ENCODE data around the gene EIF5A.
"Not testable (repeated sequence)": the region's sequence is repeated elsewhere in the genome, so short reads cannot be mapped to it uniquely, and the experiment has no call there.

Gene EIF5A

DNA sequence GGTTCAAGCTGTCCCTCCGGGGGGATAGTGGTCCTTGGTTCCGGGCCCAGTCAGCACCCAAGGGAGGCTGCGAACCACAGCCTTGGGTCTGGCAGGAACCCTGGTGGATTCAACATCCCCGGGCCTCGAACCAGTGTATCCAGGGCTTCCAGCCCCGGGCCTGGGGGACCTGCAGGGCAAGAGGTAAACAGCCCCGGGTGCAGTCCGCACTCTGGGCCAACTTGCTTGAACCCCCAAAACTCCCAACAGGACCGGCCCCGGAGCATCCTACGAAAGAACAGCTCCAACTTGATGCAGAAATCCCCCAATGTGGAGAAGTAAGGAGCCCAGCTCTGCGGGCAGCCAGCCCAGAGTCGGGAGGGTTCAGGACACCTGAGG, 23.2 kb downstream of the EIF5A start:
- no peak for DNase-seq (ENCODE audit: low read depth)

DNA sequence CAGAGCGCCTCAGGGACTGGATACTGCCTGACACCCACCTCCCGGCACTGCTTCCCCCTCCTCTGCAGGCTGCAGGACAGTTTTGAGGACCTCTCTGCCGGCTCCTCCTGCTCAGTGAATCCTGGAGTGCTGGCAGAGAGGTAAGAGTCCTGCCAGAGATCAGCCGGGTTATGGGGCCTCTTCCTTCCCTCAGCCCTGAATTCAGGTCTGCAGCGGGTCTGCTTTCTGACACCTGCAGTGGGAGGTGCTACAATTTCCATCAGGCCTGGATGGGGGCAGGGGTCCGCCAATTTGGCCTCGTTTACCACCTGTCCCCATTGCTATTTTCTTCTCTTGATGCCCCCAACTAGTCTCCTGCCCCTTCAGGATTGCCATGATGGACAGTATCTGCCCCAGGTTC, 24.7 kb downstream of the EIF5A start:
- DNase-seq (ENCODE audit: low read depth), result no peak

DNA sequence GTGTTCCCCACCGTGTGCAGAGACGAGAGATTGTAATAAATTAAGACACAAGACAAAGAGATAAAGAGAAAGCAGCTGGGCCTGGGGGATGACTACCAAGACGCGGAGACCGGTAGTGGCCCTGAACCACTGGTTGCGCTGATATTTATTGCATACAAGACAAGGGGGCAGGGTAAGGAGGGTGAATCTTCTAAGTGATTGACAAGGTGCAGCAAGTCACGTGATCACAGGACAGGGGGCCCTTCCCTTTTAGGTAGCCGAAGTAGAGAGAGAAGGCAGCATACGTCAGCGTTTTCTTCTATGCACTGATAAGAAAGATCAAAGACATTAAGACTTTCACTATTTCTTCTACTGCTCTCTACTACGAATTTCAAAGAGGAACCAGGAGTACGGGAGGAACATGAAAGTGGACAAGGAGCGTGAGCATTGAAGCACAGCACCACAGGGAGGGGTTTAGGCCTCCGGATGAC, 25.2 kb downstream of the EIF5A start:
- not testable (repeated sequence) for DNase-seq (ENCODE audit: low read depth)

DNA sequence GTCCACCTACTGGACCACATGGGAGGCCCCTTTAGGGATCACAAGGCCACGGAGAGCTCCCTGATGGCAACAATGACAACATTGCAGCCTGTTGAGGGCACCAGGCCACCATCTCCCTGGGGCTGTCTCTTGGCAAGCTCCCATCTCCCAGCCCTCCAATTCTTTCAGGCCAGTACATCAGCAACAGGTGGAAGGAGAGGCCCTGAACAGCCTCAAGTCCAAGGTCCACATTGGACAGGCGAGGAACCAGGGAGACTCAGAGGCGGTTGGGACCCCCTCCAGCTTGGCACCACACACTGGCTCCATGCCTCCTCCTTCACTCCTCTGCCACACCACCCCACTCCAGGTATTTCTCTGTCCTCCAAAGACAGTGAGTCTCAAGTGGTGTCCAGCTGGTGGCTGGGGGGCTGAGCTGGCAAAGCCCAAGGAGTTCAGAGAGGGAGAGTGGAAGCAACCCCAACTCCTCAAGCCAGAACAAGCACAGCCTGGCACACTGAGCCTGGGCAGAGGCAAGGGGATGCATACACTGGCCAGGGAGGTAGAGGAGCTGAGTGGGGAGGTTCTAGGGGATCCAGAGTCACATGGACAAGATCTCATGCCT, 27.6 kb downstream of the EIF5A start:
- DNase-seq (ENCODE audit: low read depth), result no peak

DNA sequence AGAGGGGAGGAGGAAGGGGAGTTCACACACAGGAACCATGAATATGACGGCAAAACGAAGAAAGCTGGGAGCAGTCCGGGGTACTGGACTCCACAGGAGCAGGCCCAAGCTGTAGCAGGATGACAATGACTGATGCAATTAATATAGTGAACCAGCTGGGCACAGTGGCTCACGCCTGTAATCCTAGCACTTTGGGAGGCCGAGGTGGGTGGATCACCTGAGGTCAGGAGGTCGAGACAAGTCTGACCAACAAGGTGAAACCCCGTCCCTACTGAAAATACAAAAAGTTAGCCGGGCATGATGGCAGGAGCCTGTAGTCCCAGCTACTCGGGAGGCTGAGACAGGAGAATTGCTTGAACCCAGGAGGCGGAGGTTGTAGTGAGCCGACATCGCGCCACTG, 28.3 kb downstream of the EIF5A start:
- DNase-seq (ENCODE audit: low read depth), result not testable (repeated sequence)

DNA sequence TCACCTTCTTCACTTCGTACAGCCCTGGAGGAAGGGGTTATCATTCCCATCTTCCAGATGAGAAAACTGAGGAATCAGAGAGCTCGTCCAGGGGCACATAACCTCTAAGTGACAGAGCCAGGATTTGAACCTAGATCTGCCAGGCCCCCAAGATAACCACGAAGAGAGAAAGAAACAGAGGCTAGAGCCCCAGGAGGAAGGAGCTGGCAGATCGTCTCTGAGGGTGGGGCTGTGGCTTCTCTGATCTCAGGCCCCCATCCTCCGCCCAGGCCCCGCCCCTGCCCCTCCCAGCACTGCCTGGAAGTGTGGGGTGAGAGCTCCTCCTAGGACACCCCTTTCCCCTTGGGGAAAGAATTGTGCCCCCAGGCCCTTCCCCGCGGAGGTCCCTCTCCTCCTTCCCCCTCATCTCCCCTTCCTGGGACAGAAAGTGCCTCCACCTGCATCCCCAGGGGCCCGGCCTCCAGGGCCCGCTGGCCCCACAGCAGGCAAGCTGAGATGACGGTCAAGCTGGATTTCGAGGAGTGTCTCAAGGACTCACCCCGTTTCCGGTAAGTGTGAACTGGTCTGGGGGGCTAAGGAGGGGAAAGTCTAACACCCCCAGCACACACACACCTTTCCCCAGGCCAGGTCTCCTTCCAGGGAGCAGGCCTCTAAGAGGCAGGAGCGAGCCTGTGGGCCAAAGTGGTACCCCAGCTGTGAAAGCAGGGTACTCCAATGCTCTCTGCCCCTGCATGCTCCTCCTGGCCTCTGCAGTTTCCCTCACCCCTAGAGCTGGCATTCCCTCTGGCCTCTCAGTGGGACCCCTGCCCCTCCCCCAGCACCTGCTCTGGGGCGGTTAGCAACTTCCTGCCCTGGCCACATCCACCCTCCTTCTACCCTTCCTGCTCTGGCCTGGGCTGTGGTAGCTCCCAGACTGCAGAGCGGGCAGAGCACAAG, 29.1 kb downstream of the EIF5A start, which contains the start of gene ACAP1:
Gene ACAP1 (plus strand): TSS at position 290 of the 936 bp plus-strand sequence. CDS start 206 bp downstream, at position 496.
- peak; percentile 69 for DNase-seq (ENCODE audit: low read depth)

DNA sequence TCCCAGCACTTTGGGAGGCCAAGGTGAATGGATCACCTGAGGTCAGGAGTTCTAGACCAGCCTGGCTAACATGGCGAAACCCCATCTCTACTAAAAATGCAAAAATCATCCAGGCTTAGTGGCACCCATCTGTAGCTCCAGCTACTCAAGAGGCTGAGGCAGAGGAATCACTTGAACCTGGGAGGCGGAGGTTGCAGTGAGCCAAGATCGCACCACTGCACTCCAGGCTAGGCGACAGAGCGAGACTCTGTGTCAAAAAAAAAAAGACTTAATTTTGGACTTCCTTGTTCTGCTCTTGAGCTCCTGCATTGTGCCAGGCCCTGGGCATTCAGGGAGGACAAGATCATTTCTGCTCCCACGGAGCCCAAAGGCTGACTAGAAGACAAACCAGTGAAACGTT, 30.2 kb downstream of the EIF5A start:
- not testable (repeated sequence) for DNase-seq (ENCODE audit: low read depth)

DNA sequence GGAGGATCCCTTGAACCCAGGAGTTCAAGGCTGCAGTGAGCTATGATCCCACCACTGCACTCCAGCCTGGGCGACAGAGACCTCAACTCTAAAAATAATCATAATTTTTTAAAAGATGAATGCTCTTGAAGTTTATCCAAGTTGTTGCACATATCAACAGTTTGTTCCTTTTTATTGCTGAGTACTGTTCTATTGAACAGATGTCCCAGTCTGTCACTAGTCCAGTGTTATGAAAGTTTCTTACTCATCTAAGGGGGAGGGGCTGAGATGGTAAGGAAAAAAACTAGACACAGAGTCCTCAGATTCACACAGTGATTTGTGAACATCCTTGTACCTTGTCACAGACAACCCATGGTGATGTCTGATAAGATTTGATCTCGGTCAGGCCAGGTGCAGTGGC, 32.8 kb downstream of the EIF5A start:
- no peak for DNase-seq (ENCODE audit: low read depth)

DNA sequence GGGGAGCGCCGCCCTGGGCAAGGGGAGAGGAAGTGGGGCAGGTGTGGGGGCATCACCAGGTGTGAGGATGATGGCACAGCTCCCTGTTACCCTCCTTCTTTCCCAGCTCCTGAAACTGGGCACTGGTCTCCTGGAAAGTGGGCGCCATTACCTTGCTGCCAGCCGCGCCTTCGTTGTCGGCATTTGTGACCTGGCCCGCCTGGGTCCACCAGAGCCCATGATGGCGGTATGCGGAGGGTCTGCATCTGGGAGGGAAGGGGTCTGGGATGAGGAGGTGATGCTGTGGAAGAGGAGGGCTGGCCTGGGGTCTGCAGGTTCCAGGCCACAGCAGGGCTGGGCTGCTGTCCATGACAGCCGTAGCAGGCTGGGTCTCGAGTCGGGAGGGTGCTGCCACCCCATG, 34.4 kb downstream of the EIF5A start:
- no peak for DNase-seq (ENCODE audit: low read depth)

DNA sequence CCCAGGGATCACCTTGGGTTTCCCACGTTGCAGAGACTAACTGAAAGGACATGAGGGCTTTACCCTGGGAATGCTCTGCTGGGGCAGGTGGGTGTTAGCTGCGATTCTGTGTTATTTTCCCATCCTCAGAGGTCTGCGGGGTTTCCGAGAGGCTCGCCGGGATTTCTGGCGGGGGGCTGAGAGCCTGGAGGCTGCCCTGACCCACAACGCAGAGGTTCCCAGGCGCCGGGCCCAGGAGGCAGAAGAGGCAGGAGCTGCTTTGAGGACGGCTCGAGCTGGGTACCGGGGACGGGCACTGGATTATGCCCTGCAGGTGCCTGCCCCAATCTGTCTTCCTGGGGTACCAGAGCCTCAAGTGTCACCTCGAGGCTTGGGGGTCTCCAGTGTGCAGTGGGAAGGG, 35.8 kb downstream of the EIF5A start:
- DNase-seq (ENCODE audit: low read depth), result no peak

DNA sequence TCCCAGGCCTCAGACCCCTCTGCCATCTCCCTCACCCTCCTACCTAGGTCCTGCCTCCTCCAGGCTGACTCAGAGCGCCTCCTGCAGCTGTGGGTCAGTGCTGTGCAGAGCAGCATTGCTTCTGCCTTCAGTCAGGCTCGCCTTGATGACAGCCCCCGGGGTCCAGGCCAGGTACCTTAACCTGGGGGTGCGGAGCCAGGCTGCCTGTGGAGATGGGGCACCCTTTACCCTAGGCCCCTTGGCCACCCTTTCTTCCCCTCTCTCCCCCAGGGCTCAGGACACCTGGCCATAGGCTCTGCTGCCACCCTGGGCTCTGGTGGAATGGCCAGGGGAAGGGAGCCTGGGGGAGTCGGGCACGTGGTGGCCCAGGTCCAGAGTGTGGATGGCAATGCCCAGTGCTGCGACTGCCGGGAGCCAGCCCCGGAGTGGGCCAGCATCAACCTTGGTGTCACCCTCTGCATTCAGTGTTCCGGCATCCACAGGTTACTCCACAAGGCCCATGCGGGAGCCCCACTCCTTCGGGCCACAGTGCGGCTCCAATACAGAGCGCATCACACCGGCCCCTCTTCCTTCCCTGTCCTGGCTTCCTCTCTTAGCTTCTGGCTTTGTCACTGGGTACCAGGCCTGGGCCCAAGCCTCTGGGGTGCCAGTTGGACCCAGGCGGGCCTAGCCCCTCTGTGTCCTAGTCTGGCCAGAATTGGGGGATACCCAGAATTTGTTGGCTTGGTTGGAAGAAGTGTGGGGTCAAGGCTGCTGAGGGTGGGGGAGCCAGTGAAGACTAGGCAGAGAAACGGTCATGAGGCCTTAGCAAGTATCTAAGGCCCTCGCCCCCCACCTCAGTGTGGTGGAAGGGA, 39.6 kb downstream of the EIF5A start:
- DNase-seq (ENCODE audit: low read depth), result no peak

DNA sequence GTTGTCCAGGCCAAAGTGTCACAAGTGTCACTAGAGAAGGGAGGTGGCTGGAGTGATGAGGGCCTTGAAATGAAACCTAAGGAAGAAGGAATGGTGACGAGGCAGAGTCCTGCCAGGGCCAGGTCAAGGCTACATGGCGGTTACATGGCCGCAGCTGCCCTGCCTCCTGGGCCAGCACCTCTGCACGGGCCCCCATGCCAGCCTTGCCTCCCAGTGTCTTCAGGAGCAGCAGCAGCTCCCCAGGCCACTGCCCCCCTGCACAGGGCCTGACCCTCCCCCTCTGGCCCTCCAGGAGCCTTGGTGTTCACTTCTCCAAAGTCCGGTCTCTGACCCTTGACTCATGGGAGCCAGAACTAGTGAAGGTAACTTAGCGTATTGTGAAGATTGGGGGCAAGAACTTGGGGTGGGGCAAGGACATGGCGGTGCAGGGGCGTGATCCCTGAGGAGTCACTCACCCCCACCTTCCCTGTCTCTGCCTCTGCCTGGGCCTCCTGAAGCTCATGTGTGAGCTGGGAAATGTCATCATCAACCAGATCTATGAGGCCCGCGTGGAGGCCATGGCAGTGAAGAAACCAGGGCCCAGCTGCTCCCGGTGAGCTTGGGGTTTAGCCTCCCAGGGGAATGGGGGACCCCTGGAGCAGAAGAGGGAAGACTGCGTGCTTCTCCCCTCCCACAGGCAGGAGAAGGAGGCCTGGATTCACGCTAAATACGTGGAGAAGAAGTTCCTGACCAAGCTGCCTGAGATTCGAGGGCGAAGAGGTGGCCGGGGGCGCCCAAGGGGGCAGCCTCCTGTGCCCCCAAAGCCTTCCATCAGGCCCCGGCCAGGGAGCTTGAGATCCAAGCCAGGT, 40.4 kb downstream of the EIF5A start:
- no peak for DNase-seq (ENCODE audit: low read depth)

DNA sequence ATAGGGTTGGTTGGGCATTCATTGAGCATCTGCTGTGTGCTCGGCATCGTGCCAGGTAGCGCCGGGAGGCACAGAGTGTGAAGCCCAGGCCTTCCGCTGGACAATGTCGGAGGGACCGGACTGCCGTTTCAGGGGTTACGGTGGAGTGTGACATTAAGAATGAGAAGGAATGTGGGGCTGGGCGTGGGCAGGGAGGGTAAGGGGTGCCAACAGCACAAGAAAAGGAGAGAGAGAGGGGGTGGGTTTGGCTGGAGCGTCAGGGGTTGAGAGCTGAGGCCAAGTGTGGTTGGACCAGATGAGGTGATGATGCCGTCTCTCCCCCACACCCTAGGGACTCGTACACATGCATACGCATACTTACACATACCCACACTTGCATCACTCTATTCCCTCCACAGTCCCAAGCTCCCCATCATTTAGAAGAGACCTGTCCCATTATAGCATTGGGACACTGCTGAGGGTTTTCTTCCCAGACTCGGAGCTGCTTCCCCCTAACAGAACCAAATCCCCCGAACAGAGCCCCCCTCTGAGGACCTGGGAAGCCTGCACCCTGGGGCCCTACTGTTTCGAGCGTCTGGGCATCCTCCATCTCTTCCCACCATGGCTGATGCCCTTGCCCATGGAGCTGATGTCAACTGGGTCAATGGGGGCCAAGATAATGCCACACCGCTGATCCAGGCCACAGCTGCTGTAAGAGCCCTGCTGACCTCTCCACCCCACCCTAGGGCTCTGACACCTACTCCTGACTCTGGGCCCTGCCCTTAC, 41.2 kb downstream of the EIF5A start:
- no peak for DNase-seq (ENCODE audit: low read depth)

DNA sequence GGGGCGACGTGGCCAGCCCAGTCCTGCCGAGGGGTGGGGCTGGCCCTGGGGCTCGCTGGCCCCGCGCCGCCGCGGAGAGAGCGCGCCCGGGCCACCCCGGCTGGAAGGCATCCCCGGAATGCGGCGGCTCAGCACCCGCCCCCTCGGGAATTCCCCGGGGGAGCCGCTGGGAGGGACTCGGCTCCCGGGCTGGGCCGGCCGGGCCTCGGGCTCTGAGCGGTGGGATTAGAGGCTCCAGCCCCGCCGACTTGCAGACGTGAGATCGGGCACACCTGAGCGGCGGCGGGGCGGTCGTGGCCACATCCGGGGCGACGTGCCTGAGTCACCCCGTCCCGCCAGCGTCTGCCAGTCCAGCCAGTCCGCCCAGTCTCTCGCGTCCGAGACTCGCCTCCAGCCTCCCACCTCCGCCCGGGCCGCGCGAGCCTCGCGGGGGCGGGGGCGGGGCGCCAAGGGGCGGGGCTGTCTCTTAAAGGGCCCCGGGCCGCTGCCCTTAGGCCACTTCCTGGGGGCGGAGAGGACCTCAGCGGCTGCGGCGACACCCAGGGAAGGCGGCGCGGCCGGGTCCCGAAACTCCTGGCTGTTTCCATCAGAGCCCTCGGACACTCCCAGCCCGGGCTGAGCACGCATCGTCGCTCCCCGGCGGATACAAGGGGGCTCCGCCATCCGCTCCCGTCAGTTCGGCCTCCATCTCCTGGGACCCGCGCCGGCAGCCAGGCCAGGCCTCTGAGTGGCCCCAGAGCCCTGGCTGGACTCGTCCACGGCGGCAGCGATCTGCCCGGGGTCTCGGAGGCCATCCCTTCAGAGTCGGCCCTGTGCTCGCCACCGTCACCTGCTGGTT, 44.5 kb downstream of the EIF5A start, which contains the start of gene KCTD11:
Gene KCTD11 (plus strand): TSS at position 498 of the 838 bp plus-strand sequence.
- DNase-seq (ENCODE audit: low read depth), result peak; percentile 71

DNA sequence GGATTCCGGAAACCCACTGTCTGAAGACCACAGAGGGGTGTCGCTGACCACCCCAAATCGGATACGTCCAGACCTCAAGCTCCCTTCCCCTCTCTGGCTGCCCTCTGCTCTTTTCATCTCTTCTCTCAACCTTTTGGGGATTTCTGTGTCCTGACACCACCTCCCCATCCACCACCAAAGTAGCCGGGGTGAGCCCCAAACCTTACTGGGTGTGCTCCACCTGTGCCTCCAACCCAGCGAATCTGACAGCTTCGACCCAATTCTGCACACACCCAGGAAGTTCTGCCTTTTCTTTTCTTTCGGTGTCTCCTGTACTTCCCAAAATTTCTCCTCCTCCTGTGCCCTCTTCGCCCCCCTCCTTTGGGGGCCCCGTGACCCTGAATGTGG, 45.1 kb downstream of the EIF5A start:
- no peak for DNase-seq (ENCODE audit: low read depth)

DNA sequence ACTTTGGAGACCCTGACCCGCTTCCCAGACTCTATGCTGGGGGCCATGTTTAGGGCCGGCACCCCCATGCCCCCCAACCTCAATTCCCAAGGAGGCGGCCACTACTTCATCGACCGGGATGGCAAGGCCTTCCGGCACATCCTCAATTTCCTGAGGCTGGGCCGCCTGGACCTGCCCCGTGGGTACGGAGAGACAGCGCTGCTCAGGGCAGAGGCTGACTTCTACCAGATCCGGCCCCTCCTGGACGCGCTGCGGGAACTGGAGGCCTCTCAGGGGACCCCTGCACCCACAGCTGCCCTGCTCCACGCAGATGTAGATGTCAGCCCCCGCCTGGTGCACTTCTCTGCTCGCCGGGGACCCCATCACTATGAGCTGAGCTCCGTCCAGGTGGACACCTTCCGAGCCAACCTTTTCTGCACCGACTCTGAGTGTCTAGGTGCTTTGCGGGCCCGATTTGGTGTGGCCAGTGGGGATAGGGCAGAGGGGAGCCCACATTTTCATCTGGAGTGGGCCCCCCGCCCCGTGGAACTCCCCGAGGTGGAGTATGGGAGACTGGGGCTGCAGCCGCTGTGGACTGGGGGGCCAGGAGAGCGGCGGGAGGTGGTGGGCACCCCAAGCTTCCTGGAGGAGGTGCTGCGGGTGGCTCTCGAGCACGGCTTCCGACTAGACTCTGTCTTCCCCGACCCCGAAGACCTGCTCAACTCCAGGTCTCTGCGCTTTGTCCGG, 45.6 kb downstream of the EIF5A start:
- DNase-seq (ENCODE audit: low read depth), result no peak

DNA sequence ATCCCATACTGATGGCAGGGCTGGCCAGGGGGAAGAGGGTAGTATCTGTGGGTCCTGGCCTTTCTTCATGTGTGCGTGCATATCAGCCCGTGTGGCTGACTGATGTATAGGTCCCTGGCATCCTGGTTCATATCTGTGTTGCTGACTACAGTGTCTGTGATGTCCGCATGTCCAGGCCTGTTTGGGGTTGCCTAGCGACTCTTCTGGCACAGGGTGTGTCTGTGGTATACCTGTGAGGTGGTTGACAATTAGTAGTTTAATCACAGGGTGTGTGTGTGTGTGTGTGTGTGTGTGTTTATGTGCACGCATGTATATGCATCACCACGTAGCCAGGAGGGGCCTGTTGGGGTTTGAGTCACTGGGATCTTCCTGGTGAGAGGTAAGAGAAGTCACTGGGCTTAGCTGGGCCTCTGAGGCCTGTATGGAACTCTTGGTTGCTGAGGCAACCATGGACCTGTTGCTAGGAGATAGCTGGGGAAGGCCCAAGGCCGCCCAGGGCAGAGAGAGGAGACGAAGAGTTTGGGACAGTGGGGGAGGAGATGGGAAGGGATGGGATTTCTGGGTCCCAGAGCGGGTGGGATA, 46.9 kb downstream of the EIF5A start:
- DNase-seq (ENCODE audit: low read depth), result no peak

DNA sequence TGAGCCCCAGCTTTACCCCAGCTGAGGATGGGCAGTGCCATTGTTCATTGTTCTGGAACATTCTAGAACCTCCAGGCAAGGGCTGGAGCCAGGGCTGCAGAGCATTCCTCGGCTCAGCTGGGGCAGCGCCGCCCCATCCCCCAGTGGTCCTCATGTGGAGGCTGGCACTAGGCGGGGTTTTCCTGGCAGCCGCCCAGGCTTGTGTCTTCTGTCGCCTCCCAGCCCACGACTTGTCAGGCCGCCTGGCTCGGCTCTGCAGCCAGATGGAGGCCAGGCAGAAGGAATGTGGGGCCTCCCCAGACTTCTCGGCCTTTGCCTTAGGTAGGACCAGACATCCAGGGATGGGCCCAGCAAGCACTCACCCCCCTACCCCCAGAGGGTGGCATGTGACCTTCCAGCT, 47.6 kb downstream of the EIF5A start, which contains the start of gene TMEM95:
Gene TMEM95 (plus strand): TSS at position 104 of the 400 bp plus-strand sequence. CDS start 49 bp downstream, at position 153.
- no peak for DNase-seq (ENCODE audit: low read depth)
